H9 (cell line): ENCODE measurements around the gene SCN10A. TPM values are rescaled to one million over a fixed set of nuclear protein-coding genes. Genes with fewer than 3 reads are reported as not detected.

Experiments used
- DNase-seq: peaks from one replicate; pipeline ENCODE4 v3.0.0-alpha.2; 2017
- H2AFZ ChIP-seq: one replicate; pipeline ENCODE4 v1.6.1; 2013; ENCODE audit warnings: mild to moderate bottlenecking, low read length, control low read depth, moderate library complexity
- H2AK5ac ChIP-seq: 2 replicates; pipeline ENCODE4 v1.6.1; 2013; ENCODE audit warnings: low read length, control low read depth, mixed read lengths; ENCODE audit not compliant: insufficient read length
- H2BK120ac ChIP-seq: one replicate; pipeline ENCODE4 v1.6.1; 2013; ENCODE audit warnings: low read depth, mild to moderate bottlenecking, low read length, control low read depth, inconsistent platforms; ENCODE audit not compliant: poor library complexity, severe bottlenecking
- H2BK12ac ChIP-seq: 2 replicates; pipeline ENCODE4 v1.6.1; 2013; ENCODE audit warnings: low read length, control low read depth, mixed read lengths, low read depth; ENCODE audit not compliant: insufficient read length
- H2BK15ac ChIP-seq: 2 replicates; pipeline ENCODE4 v1.6.1; 2013; ENCODE audit warnings: low read depth, low read length, control low read depth
- H2BK20ac ChIP-seq: one replicate; pipeline ENCODE4 v1.6.1; 2013; ENCODE audit warnings: low read depth, mild to moderate bottlenecking, low read length, control low read depth, inconsistent platforms; ENCODE audit not compliant: poor library complexity, severe bottlenecking
- H2BK5ac ChIP-seq: 2 replicates; pipeline ENCODE4 v1.6.1; 2013; ENCODE audit warnings: low read length, control low read depth, mixed read lengths; ENCODE audit not compliant: insufficient read length
- H3K14ac ChIP-seq: 2 replicates; pipeline ENCODE4 v1.6.1; 2013; ENCODE audit warnings: low read length, control low read depth; ENCODE audit not compliant: insufficient read depth
- H3K18ac ChIP-seq: 2 replicates; pipeline ENCODE4 v1.6.1; 2013; ENCODE audit warnings: low read depth, mild to moderate bottlenecking, mixed read lengths, low read length, control low read depth; ENCODE audit not compliant: insufficient read length
- H3K23ac ChIP-seq: 2 replicates; pipeline ENCODE4 v1.6.1; 2013; ENCODE audit warnings: low read length, control low read depth, mixed read lengths, low read depth; ENCODE audit not compliant: insufficient read length
- H3K23me2 ChIP-seq: 2 replicates; pipeline ENCODE4 v1.6.1; 2013; ENCODE audit warnings: low read depth, mild to moderate bottlenecking, mixed read lengths, low read length, control low read depth; ENCODE audit not compliant: insufficient read length, poor library complexity, severe bottlenecking
- H3K27ac ChIP-seq: 2 replicates; pipeline ENCODE4 v1.5.1; 2013; ENCODE audit warnings: low read length, control low read depth, mixed read lengths, low read depth; ENCODE audit not compliant: insufficient read length
- H3K27me3 ChIP-seq: 2 replicates; pipeline ENCODE4 v1.6.1; 2013; ENCODE audit warnings: low read length, control low read depth, inconsistent platforms; ENCODE audit not compliant: insufficient read depth
- H3K4ac ChIP-seq: 2 replicates; pipeline ENCODE4 v1.6.1; 2013; ENCODE audit warnings: low read depth, mild to moderate bottlenecking, control low read depth, inconsistent platforms, low read length, moderate library complexity
- H3K4me1 ChIP-seq: 2 replicates; pipeline ENCODE4 v1.6.1; 2013; ENCODE audit warnings: low read length, control low read depth, inconsistent platforms; ENCODE audit not compliant: insufficient read depth
- H3K4me2 ChIP-seq: 2 replicates; pipeline ENCODE4 v1.6.1; 2013; ENCODE audit warnings: low read length, control low read depth, mixed read lengths; ENCODE audit not compliant: insufficient read length, insufficient read depth
- H3K56ac ChIP-seq: 2 replicates; pipeline ENCODE4 v1.6.1; 2013; ENCODE audit warnings: low read depth, mild to moderate bottlenecking, mixed read lengths, low read length, control low read depth; ENCODE audit not compliant: insufficient read length
- H3K79me1 ChIP-seq: 2 replicates; pipeline ENCODE4 v1.6.1; 2013; ENCODE audit warnings: low read depth, mild to moderate bottlenecking, moderate library complexity, low read length, control low read depth, inconsistent platforms; ENCODE audit not compliant: insufficient read depth, poor library complexity, severe bottlenecking
- H3K79me2 ChIP-seq: 2 replicates; pipeline ENCODE4 v1.6.1; 2013; ENCODE audit warnings: low read length, control low read depth, inconsistent platforms; ENCODE audit not compliant: insufficient read depth
- H3K9ac ChIP-seq: 2 replicates; pipeline ENCODE4 v1.6.1; 2013; ENCODE audit warnings: low read length, control low read depth, mixed read lengths; ENCODE audit not compliant: insufficient read length; ENCODE audit errors: extremely low read depth
- H3K9me3 ChIP-seq: one replicate; pipeline ENCODE4 v1.6.1; 2013; ENCODE audit warnings: low read depth, low read length, inconsistent platforms; ENCODE audit not compliant: control insufficient read depth
- H3T11ph ChIP-seq: one replicate; pipeline ENCODE4 v1.6.1; 2013; ENCODE audit warnings: mild to moderate bottlenecking, low read length, control low read depth, inconsistent platforms
- H4K20me1 ChIP-seq: one replicate; pipeline ENCODE4 v1.6.1; 2013; ENCODE audit not compliant: control insufficient read depth, insufficient read length, insufficient read depth
- H4K5ac ChIP-seq: 2 replicates; pipeline ENCODE4 v1.6.1; 2013; ENCODE audit warnings: low read depth, mild to moderate bottlenecking, mixed read lengths, low read length, control low read depth; ENCODE audit not compliant: insufficient read length
- H4K8ac ChIP-seq: replicated peaks from 2 replicates; pipeline ENCODE4 v1.6.1; 2013; ENCODE audit warnings: low read length, control low read depth, mixed read lengths, low read depth; ENCODE audit not compliant: insufficient read length
- H4K91ac ChIP-seq: 2 replicates; pipeline ENCODE4 v1.6.1; 2013; ENCODE audit warnings: low read depth, mild to moderate bottlenecking, moderate library complexity, mixed read lengths, low read length, control low read depth; ENCODE audit not compliant: insufficient read length
- H3K27ac Mint-ChIP-seq, 3 experiments: 2 replicates in 2 of 3; 3 replicates in 1 of 3; pipeline ENCODE4 v1.8.0; 2020 to 2021; ENCODE audit warnings: mixed read lengths in 3 of 3, mild to moderate bottlenecking in 1 of 3, moderate library complexity in 1 of 3
- H3K27me3 Mint-ChIP-seq: 2 replicates; pipeline ENCODE4 v1.8.0; 2021; ENCODE audit warnings: low read depth, mild to moderate bottlenecking, moderate library complexity, mixed read lengths
- H3K36me3 Mint-ChIP-seq, 3 experiments: 2 replicates in 2 of 3; 3 replicates in 1 of 3; pipeline ENCODE4 v1.8.0; 2020 to 2021; ENCODE audit warnings: low read depth in 3 of 3, mixed read lengths in 3 of 3; ENCODE audit not compliant: insufficient read depth in 1 of 3
- H3K4me1 Mint-ChIP-seq, 2 experiments: 2 replicates each; pipeline ENCODE4 v1.8.0; 2020; ENCODE audit warnings: mixed read lengths in 2 of 2
- H3K4me3 Mint-ChIP-seq, 2 experiments: 2 replicates in 1 of 2; 3 replicates in 1 of 2; pipeline ENCODE4 v1.8.0; 2020 to 2021; ENCODE audit warnings: mild to moderate bottlenecking in 2 of 2, mixed read lengths in 2 of 2, moderate library complexity in 1 of 2
- H3K9me3 Mint-ChIP-seq, 2 experiments: 2 replicates in 1 of 2; 3 replicates in 1 of 2; pipeline ENCODE4 v1.8.0; 2020; ENCODE audit warnings: mild to moderate bottlenecking in 2 of 2, mixed read lengths in 2 of 2, moderate library complexity in 1 of 2
- CTCF ChIP-seq: fragments of 200-600 bp; sonication (generic); conservative IDR thresholded peaks from 3 replicates; pipeline ENCODE4 v1.8.0; 2021; ENCODE audit warnings: antibody characterized with exemption, mild to moderate bottlenecking
- WGBS: extraction: QIAGEN DNeasy Blood & Tissue Kit; methylation state at CpG from one replicate; pipeline ENCODE4 v1.1.7; 2013; ENCODE audit warnings: missing lambda C conversion rate, low lambda C conversion rate, mixed read lengths; ENCODE audit not compliant: insufficient read length; ENCODE audit errors: extremely low coverage; 5-methylcytosine and 5-hydroxymethylcytosine counted together
- total RNA-seq: library from RNA; stranded (reverse); gene quantifications from 2 replicates; pipeline ENCODE4 v1.2.1, GENCODE V29; 2021

SCN10A gene
- total RNA-seq, 1 experiment from 2014 or later = not detected

- Histone ChIP-seq H3K4ac (no peak overlapping the region), H4K91ac (no peak overlapping the region), H3K9me3 (no peaks in the 10 kb centered on the region), H2AFZ (no peak overlapping the region), H3K14ac (no peak overlapping the region), H3K4me2 (no peak overlapping the region), H2AK5ac (no peak overlapping the region), H3K79me1 (no peaks in the 10 kb centered on the region), H3K56ac (no peak overlapping the region), H2BK120ac (no peak overlapping the region), H4K5ac (no peak overlapping the region), H2BK12ac (no peak overlapping the region), H3K23ac (no peak overlapping the region), H2BK15ac (no peak overlapping the region), H3K18ac (no peak overlapping the region), H3T11ph (no peak overlapping the region), H2BK20ac (no peak overlapping the region), H2BK5ac (no peak overlapping the region), H4K8ac (no peak overlapping the region), H3K79me2 (no peaks in the 10 kb centered on the region), H4K20me1 (no peaks in the 10 kb centered on the region), H3K23me2 (no peaks in the 10 kb centered on the region), H3K9ac (no peak overlapping the region), H3K27ac (no peak overlapping the region), H3K27me3 (no peaks in the 10 kb centered on the region), H3K4me1 (no peaks in the 10 kb centered on the region)
- Mint-ChIP-seq H3K27ac (no peak overlapping the region), H3K27me3 (peaks cover 7% of the 10 kb centered on the region), H3K4me3 (no peak overlapping the region), H3K36me3 (no peaks in the 10 kb centered on the region), H3K9me3 (no peaks in the 10 kb centered on the region), H3K4me1 (peaks cover 5 to 10% of the 10 kb centered on the region in 2 experiments)
- no CpG with 5 or more reads among the region's 1 CpG for WGBS
- no peak for TF ChIP-seq CTCF
- DNase-seq = no peak
These were observed 73.5 kb downstream of the SCN10A start for GRCh38 chr3:38742550-38742949.
